GM21529 (cell line): ENCODE data around the gene REC114.
"Not testable (repeated sequence)": the region's sequence is repeated elsewhere in the genome, so short reads cannot be mapped to it uniquely, and the experiment has no call there.

Experiments
- ATAC-seq: cut with Tn5 transposase; IDR thresholded peaks from one replicate; pipeline ENCODE4 v1.9.1; 2021; ENCODE audit not compliant: unreplicated experiment

REC114 gene, protein sequence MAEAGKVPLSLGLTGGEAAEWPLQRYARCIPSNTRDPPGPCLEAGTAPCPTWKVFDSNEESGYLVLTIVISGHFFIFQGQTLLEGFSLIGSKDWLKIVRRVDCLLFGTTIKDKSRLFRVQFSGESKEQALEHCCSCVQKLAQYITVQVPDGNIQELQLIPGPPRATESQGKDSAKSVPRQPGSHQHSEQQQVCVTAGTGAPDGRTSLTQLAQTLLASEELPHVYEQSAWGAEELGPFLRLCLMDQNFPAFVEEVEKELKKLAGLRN

DNA sequence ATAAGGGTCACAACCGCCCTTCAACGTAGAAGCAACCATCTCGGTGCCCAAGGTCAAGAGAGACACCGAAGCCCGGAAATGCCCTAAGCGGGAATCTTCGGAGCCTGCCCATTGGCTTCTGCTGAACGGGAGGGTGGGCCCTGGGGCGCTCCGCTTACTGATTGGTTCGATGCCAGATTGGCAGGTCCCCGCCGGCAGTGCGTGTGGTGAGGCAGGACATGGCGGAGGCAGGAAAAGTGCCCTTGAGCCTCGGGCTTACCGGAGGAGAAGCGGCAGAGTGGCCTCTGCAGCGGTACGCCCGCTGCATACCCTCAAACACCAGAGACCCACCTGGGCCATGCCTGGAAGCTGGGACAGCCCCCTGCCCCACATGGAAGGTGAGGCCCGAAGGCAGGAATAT, at the start of gene REC114:
Gene REC114, plus strand, starts transcription at position 197 of the 400 bp plus-strand sequence. Its CDS starts 22 bp downstream, at position 219.
- no peak for ATAC-seq

DNA sequence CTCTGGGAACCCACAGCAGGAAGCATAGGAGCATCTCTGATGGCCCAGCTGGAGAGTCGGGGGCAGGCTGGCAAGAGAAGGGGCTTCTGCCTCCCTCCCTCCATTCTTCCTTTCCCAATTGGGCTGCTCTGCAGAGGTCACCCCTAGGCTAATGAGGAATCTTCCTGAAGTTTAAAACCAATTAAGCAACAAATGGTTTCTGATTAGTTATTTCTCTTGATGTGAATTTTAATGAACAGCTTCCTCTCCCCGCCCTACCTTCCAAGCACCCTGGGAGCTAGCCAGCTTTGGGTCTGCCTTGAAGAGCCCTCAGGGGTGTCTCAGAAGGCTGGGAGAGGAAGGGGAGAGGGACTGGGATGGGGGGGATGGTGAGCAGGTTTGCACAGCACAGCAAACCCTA, 49.6 kb upstream of the REC114 start:
- no peak for ATAC-seq

DNA sequence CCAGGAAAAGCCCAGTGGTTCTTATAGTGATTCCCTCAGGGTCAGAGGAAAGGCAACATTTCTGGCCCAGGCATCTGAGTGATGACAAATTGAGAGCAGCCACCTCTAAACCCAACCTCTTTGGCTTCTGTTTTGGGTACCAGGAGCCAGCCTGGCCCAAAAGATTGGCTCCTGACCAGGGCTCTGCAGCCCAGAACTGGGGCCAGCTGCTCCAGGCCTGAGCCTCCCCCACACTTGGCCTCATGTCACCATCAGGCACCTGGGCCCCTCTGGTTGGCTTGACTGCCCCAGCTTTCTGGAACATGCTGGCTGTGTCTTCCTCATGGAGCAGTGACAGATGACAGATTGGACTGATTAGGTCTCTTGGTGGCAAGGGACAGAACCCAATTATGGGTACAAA, 48.2 kb upstream of the REC114 start:
- no peak for ATAC-seq

DNA sequence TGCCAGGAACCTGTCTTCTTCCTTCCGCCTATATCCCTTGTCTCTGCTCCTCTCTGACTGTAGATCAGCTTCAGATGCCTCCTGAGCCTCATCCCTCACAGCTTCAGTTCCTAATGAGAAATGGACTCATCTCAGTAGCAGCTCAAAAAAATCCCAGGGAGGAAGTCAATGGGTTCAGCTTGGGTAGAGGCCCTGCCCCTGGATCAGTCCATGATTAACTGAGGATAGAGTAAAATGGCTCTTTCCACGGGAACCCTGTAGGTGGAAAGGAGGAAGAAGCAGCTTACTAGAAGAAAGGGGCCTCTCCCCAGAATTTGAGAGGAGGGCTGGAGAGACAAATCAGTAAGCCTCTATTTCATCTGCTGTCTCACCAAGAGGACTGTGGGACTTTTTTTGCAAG, 47.3 kb upstream of the REC114 start:
- no peak for ATAC-seq

DNA sequence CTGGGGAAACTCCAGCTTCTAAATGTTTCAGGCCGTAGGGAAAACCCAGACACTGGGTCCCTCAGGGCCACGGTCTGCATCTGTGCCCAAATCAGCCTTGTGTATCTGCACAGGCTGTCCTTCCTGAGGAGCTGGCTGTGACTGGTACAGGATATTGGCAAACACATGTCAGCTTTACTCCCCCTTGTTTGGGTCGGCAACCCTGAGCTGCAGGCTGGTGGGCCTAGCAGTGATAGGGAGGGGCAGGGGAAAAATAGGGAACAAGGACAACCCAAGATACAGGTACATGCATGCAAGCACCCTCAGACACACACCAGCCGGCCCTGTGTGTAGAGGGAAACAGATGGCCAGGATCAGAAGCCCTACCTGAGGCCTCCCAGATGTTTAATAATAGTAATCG, 45.5 kb upstream of the REC114 start:
- ATAC-seq, result no peak

DNA sequence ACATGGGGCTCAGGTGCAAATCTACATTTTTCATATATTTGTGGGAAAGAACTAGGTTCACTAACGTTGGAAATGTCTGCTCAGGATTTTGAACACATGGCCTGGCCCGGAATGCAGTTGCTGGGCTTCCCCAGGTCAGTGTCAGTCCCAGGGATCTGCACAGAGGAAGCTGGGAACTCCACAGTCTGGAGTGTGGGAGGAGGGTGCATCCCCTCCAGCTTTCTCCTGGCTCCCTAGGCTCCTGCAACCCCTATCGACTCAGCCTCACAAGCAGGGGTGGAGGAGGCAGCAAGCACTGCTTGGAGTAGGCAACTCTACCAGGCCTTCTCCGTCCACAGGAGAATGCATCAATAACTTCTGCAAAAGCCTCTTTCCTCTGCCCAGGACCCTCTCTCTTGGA, 44.1 kb upstream of the REC114 start:
- no peak for ATAC-seq

DNA sequence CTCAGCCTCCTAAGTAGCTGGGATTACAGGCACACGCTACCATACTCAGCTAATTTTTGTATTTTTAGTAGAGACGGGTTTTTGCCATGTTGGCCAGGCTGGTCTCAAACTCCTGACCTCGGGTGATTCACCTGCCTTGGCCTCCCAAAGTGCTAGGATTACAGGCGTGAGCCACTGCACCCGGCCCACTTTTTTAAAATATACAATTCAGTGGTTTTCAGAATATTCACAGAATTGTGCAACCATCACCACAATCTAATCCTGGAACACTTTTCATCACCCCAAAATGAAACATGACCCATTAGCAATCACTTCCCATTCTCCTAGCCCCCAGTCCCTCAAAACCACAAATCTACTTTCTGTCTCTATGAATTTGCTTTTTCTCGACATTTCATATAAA, 42.7 kb upstream of the REC114 start:
- ATAC-seq, result not testable (repeated sequence)

DNA sequence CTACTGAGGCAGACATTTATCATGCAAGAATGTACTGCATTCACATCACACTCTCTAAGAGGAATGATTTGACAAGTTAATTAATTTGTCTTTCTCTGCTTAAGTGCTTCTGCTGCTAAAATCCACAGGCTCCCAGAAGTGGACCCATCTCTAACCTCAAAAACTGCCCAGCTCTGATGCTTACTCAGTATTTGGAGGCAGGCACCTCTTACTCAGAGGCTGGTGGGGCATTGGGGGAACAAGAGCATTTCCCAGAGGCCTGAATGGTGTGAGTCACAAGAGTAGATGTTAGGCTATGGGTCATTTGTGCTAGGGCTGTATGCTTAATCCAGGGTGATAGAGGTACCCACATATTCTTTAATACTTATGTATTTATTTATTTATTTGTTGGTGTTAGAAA, 39.8 kb upstream of the REC114 start:
- no peak for ATAC-seq

DNA sequence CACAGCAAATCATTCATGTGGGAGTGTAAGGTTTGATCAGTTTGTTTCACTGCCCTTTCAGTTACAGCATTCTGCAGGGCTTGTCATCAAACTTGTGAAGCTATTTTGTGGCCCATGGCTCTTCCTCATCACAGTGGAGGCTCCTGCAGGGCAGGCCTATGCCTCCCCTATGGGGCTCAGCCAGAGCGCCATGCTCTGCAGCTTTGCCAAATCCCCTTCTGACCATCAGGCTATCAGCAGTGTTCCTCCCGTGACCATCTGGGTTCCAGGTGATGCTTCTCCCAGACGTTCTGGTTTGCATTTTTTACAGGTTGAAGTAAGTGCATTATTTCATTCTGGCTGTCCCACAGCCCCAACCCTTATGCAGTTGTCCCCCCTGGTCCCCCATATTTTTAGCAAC, 28.1 kb upstream of the REC114 start:
- no peak for ATAC-seq

DNA sequence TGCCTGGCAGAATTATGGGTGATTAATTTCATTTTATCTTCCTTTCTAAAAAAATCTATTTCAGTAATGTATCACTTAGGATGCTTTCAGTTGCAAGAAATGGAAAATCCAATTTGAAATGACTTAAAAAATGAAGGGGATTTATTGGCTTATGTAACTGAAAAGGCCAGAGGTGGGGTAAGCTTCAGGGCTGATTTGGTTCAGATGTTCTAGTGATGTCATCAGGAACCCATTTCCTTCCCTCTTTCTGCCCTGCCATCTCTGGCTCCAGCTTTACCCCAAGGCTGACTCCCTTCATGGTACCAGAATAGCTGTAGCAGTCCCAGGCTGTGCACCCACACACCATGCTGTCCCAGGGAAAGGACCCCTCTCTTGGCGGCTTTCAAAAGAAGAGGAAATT, 18.5 kb upstream of the REC114 start:
- ATAC-seq, result no peak

DNA sequence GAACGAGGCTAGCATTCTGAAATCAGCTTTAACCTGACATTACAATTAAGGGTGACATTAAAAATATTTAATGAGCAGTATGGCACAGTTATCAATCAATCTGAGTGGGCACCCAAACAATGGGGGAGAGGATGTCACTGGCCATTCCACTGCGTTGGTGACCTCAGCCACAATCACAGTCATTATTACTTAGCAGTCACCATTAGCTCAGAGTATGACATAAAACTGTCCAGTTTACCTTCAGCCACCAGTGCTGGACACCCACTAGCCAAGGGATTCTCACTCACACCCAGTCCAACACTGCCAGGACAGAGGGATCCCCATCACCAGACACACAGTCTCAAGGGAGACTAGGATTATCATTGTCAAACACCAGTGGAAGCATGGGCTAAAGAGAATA, 17.5 kb upstream of the REC114 start:
- no peak for ATAC-seq

DNA sequence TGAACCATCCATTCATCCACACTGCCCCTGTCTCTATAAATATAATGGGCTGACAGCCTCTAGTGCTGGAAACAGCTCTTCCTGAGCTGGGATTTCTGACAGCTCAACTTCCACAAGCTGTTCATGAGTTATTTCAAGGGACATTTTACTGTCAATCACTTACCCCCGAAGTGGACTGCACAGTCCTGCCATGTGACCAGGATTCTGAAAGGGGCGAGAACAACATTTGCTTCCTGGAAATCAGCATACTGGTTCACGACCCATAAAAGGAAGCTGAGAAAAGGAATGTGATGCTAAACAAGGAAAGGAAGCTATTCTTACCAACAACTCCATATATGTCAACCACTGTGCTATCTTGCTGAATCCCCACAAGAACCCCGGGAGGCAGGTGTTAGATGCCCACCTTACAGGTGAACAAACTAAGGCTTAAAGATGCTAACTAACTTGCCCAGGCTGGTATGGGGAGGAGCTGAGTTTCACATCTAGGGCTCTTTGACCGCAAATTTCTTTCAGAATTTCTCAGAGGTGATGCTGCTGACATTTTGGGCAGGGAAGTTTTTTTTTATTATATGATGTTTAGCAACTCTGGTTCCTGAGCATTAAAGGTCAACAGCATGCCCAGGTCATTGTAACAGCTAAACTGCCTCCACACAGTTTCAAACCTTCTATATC, 16.5 kb upstream of the REC114 start:
- no peak for ATAC-seq

DNA sequence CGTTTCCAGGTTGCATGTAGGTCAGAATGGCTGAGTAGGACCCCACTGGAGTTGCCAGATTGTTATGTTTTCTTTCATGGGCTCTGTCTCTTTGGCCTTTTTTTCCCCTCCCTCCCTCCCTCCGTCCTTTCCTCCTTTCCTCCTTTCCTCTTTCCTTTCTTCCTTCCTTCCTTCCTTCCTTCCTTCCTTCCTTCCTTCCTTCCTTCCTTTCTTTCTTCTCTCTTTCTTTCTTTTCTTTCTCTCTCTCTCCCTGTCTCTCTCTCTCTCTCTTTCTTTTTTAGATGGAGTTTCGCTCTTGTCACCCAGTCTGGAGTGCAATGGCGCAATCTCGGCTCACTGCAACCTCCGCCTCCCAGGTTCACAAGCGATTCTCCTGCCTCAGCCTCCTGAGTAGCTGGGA, 11.6 kb upstream of the REC114 start:
- ATAC-seq, result not testable (repeated sequence)

DNA sequence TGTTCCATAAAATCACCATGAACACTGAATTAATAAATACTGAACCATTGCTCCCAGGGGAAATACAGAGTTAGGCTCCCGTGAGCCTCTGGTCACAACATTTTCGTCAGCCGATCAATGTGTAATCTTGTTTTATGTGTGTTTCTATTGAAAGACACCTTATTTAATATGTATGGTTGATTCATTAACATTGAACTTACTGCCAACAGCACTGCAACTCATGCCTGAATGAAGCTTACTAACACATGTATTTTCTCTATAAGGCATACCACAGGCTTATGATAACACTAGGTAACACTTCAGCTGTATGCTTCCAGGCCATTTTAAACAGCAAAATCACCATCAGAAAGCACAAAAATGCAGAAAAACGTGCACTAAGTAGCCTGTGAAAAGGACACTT, 9.1 kb upstream of the REC114 start:
- ATAC-seq, result no peak

DNA sequence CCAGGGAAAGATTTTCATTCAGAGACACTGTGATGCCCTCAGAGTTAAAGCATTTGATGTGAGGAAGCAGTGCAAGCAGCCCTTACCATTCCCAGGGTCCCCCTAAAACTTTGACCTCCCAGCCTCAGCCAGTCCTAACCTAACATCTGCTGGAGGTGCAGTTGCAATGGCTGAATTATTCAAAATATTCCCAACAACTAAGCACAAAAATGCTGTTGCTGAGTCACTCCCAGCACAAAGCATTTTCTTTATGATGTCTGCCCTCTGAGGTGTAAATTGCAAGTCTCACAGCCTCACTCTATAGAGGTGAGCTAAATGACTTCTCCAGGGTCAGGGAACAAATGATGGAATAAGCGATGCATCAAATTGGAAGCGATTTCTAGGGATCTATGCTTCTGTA, 6.4 kb upstream of the REC114 start:
- ATAC-seq, result no peak

DNA sequence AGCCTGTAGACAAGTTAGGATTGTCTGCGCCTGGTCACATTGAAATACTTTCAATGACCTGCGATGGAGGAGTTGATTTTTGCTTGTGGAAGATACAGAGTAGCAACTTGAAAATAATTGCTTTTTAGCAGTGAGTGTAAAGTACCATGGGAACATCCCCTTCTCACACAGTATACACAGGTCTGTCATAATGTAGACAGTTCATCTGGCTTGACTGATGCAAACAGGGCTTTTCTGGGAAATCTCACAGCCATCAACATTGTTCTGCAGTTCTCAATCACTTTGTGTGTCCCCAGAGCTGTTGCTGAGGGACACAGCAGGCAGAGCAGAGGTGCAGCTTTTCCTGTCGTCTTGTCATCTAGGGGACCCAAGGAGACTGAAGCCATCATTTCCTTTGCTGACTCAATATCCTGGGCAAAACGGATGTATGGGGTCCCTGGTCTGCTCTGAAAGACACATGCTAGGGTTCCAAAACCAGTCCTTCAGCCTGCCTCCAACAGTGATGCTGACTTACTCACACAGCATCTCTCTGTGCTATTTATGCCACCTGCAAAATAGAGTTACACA, 5.3 kb upstream of the REC114 start:
- no peak for ATAC-seq

DNA sequence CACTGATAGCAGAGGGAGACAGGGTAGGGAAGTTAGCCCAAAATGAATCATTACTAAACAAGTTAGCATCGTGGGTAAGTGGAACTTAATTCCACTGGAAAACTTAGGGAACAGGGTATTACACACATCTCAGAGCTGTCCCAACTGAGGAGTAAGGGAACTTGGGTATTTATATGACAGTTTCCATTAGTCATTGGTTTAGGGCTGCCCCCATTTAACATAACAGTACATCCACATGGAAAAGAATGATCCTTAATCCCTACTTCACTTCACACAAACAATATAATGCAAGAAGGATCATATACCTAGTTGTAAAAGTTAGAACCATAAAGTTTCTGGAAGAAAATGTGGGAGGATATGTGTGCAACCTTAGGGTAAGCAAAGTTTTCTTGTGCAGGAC, 4.3 kb upstream of the REC114 start:
- ATAC-seq, result no peak

DNA sequence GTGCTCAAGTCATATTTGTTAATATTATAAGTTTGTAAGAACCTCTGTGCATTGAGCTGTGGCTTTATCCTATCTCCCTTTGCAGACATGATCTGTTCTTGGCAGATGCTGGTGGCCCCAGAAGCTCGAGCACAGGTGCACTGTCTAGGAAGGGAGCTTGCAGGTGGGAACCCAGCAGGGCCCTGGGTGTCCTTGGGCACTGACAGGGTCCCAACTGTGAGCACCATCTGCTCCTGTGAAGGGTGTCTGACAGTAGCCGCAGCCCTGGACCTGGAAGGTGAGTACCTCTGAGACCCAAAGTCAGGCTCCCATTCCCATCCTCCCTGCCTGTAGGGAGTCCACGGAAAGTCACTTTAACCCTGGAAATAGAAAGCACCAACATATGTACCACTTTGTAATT, 2.4 kb upstream of the REC114 start:
- no peak for ATAC-seq

DNA sequence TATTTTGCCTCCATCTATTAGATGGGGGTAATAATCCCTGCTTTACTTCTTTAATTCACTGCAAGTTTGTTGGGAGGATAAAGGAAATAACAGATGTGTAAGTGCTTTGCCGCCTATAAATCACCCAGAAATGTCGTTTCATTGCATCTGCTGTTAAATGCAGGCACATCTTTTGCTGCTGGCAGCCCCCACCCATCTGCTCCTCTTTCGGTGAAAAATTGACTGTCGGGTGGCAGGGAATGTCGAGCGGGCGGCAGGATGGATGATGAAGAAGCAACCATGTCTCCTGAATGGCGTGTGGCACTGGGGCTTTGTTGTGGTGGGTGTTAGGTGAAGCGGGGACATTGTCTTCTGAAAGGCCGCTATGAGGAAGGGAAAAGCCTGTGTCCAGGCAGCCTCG, 543 bp upstream of the REC114 start:
- ATAC-seq, result no peak

DNA sequence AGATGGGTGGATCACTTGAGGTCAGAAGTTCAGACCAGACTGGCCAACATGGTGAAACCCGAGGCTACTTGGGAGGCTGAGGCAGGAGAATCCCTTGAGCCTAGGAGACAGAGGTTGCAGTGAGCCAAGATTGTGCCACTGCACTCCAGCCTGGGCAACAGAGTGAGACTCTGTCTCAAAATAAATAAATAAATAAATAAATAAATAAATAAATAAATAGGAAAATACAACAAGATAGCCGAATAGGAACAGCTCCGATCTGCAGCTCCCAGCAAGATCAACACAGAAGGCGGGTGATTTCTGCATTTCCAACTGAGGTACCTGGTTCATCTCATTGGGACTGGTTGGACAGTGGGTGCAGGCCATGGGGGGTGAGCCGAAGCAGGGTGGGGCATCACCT, 4.5 kb downstream of the REC114 start:
- not testable (repeated sequence) for ATAC-seq

DNA sequence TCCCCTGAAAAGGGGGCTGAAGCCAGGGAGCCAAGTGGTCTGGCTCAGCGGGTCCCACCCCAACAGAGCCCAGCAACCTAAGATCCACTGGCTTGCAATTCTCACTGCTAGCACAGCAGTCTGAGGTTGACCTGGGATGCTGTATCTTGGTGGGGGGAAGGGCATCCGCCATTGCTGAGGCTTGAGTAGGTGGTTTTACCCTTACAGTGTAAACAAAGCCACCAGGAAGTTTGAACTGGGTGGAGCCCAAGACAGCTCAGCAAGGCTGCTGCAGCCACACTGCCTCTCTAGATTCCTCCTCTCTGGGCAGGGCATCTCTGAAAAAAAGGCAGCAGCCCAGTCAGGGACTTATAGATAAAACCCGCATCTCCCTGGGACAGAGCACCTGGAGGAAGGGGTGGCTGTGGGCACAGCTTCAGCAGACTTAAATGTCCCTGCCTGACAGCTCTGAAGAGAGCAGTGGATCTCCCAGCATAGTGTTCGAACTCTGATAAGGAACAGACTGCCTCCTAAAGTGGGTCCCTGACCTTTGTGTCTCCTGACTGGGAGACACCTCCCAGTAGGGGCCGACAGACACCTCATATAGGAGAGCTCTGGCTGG, 5.3 kb downstream of the REC114 start:
- not testable (repeated sequence) for ATAC-seq

DNA sequence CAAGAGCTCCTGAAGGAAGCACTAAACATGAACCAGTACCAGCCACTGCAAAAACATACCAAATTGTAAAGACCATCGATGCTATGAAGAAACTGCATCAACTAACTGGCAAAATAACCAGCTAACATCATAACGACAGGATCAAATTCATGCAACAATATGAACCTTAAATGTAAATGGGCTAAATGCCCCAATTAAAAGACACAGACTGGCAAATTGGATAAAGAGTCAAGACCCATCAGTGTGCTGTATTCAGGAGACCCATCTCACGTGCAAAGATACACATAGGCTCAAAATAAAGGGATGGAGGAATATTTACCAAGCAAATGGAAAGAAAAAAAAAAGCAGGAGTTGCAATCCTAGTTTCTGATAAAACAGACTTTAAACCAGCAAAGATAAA, 7.0 kb downstream of the REC114 start:
- ATAC-seq, result not testable (repeated sequence)
